Measurements from ENCODE around the gene KCNIP3. TPM values are rescaled to one million over a fixed set of nuclear protein-coding genes. Genes with fewer than 3 reads are reported as not detected.

The KCNIP3 gene
- total RNA-seq, 3 donors from 2014 or later (not counting 1 experiment from before 2014, with no cell fraction given): 0.52 to 1.4 TPM; not detected in 1

DNA sequence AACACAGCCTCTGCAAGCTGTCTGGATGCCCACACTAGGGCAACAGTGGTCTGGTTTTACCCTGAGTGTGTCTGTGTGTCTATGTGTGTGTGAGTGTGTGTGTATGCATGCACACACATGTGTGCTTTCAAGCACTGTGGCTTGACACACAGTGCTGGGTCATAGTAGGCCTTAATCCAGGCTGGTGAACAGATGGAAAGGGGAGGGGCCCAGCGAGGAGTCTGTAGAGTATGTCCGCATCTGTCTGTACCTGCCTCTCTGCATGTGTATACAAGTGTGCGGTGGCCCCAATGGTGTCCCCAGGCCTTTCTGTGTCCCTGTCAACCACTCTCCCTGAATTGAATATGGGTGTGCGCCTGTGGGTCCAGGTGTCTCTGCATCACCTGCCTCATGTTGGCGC is 9.3 kb upstream of the KCNIP3 start:
- intact Hi-C loops (cut with micrococcal nuclease): no loop called here
- H3K27ac Mint-ChIP-seq: no peak overlapping the region
- ATAC-seq (no peak), DNase-seq (no peak)
- H3K27me3 Mint-ChIP-seq (ENCODE audit: low read depth in 2 of 2): no peaks in the 10 kb centered on the region
- TF ChIP-seq, protein P1, sequence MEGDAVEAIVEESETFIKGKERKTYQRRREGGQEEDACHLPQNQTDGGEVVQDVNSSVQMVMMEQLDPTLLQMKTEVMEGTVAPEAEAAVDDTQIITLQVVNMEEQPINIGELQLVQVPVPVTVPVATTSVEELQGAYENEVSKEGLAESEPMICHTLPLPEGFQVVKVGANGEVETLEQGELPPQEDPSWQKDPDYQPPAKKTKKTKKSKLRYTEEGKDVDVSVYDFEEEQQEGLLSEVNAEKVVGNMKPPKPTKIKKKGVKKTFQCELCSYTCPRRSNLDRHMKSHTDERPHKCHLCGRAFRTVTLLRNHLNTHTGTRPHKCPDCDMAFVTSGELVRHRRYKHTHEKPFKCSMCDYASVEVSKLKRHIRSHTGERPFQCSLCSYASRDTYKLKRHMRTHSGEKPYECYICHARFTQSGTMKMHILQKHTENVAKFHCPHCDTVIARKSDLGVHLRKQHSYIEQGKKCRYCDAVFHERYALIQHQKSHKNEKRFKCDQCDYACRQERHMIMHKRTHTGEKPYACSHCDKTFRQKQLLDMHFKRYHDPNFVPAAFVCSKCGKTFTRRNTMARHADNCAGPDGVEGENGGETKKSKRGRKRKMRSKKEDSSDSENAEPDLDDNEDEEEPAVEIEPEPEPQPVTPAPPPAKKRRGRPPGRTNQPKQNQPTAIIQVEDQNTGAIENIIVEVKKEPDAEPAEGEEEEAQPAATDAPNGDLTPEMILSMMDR (IDR thresholded peaks at IDR 0.05): no peak
- 91% methylated on average over 5 of the region's 5 CpGs for WGBS (ENCODE audit: insufficient coverage)
- no peaks in the 10 kb centered on the region for H3K4me1 Mint-ChIP-seq
- H3K36me3 Mint-ChIP-seq: no peaks in the 10 kb centered on the region
- no peak overlapping the region for H3K4me3 Mint-ChIP-seq
- Histone ChIP-seq H3K27ac (ENCODE audit: low read length) (no peak overlapping the region), H3K9me3 (ENCODE audit: control insufficient read depth, insufficient read depth, low read length) (peaks cover 3% of the 10 kb centered on the region), H3K4me3 (ENCODE audit: low read length) (no peak overlapping the region), H3K36me3 (ENCODE audit: control insufficient read depth, insufficient read depth, low read length) (no peaks in the 10 kb centered on the region), H3K27me3 (ENCODE audit: control insufficient read depth, insufficient read depth, low read length) (no peaks in the 10 kb centered on the region), H3K4me1 (ENCODE audit: control insufficient read depth, insufficient read depth, low read length) (no peaks in the 10 kb centered on the region)
- peaks cover 2 to 5% of the 10 kb centered on the region in 2 donors for H3K9me3 Mint-ChIP-seq

DNA sequence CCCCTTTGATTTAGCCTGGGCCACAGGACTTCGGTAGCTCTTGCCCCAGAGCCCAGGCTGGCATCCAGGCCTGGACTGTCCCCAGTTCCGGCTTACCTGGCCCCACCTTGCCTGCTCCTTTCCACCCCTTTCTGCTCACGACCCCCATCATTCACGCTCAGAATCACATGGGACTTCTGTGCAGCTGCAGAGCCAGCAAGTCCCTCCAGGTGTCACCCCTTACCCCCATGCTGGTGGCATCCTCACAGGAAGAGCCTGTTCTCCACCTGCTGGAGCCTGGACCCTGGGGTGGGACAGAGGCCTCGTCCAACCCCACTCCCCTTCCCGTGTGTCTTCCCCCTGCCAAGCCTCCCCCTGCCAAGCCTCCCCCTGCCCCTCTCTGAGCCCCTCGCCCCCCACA is 7.9 kb upstream of the KCNIP3 start:
- Histone ChIP-seq H3K27me3 (ENCODE audit: control insufficient read depth, insufficient read depth, low read length) (no peaks in the 10 kb centered on the region), H3K4me1 (ENCODE audit: control insufficient read depth, insufficient read depth, low read length) (no peaks in the 10 kb centered on the region), H3K27ac (ENCODE audit: low read length) (no peak overlapping the region), H3K9me3 (ENCODE audit: control insufficient read depth, insufficient read depth, low read length) (peaks cover 3% of the 10 kb centered on the region), H3K36me3 (ENCODE audit: control insufficient read depth, insufficient read depth, low read length) (no peaks in the 10 kb centered on the region), H3K4me3 (ENCODE audit: low read length) (no peak overlapping the region)
- Mint-ChIP-seq H3K4me1 (no peaks in the 10 kb centered on the region), H3K27me3 (ENCODE audit: low read depth in 2 of 2) (no peaks in the 10 kb centered on the region), H3K9me3 (peaks cover 2 to 5% of the 10 kb centered on the region in 2 donors), H3K4me3 (no peak overlapping the region), H3K36me3 (no peaks in the 10 kb centered on the region), H3K27ac (no peak overlapping the region)
- TF ChIP-seq, protein P1 (IDR thresholded peaks at IDR 0.05): no peak
- intact Hi-C loops (cut with micrococcal nuclease): no loop called here
- WGBS (ENCODE audit: insufficient coverage): 72% methylated on average over 7 of the region's 7 CpGs
- DNase-seq (no peak), ATAC-seq (no peak)

DNA sequence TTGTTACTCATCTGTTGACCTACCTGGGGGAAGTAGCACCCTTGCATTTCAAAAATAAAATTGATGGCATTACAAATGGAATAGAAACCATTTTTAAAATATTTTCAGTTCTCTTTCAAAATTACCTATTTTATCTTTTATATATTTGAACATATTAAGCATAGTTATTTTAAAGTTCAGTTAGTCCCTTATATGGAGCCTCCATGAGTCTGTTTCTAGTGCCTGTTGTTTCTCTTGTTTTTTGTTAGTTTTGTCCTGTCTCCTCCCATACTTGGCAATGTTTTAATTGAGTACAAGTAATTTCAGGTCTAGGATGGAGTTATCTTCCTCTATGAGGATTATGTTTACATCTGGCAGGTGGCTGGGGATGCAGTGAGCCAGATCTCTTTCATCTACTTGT is 5.9 kb upstream of the KCNIP3 start:
- TF ChIP-seq, protein P1 (IDR thresholded peaks at IDR 0.05): no peak
- ATAC-seq: no peak
- Mint-ChIP-seq H3K36me3 (no peaks in the 10 kb centered on the region), H3K27ac (no peak overlapping the region), H3K4me3 (no peak overlapping the region), H3K4me1 (no peaks in the 10 kb centered on the region), H3K27me3 (ENCODE audit: low read depth in 2 of 2) (no peaks in the 10 kb centered on the region), H3K9me3 (peaks cover 2 to 5% of the 10 kb centered on the region in 2 donors)
- no peaks in the 10 kb centered on the region for H3K27me3 ChIP-seq (ENCODE audit: control insufficient read depth, insufficient read depth, low read length)
- DNase-seq: no peak
- no peak overlapping the region for H3K4me3 ChIP-seq (ENCODE audit: low read length)
- H3K4me1 ChIP-seq (ENCODE audit: control insufficient read depth, insufficient read depth, low read length): no peaks in the 10 kb centered on the region
- H3K9me3 ChIP-seq (ENCODE audit: control insufficient read depth, insufficient read depth, low read length): peaks cover 3% of the 10 kb centered on the region
- no peaks in the 10 kb centered on the region for H3K36me3 ChIP-seq (ENCODE audit: control insufficient read depth, insufficient read depth, low read length)
- H3K27ac ChIP-seq (ENCODE audit: low read length): no peak overlapping the region
- intact Hi-C loops (cut with micrococcal nuclease): no loop called here

DNA sequence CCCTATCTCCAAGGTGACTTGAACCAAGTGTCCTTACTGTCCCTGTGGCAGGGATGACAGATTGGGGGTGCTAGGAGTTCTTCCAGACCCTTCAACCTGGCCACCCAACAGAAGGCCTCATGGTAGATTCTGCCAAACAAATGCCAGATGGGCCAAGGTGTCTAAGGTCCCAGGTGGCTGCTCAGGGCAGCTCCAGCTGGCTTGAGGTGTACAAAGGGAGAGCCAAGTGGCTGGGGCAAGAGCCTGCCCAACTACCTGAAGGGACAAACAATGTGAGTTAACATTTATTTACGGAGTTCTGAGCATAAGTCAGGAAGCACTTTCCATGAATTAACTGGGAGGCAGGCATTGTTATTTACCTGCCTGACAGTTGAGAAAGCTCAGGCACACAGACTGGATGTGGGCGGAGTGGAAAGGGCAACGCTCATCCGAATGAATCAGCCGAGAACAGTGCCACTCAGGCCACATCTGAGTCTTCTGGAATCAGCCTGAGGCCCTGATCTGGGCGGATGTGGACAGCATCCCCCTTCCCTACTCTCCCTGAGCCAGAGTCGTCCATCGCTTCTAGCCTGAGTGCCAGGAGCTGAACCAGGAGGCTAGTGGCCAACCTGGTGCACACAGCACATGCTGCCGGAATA is 4.4 kb upstream of the KCNIP3 start:
- Histone ChIP-seq H3K9me3 (ENCODE audit: control insufficient read depth, insufficient read depth, low read length) (peaks cover 3% of the 10 kb centered on the region), H3K4me3 (ENCODE audit: low read length) (no peak overlapping the region), H3K4me1 (ENCODE audit: control insufficient read depth, insufficient read depth, low read length) (no peaks in the 10 kb centered on the region), H3K27me3 (ENCODE audit: control insufficient read depth, insufficient read depth, low read length) (no peaks in the 10 kb centered on the region), H3K27ac (ENCODE audit: low read length) (no peak overlapping the region), H3K36me3 (ENCODE audit: control insufficient read depth, insufficient read depth, low read length) (no peaks in the 10 kb centered on the region)
- TF ChIP-seq, protein P1 (IDR thresholded peaks at IDR 0.05): no peak
- no peak for DNase-seq
- 92% methylated on average over 9 of the region's 9 CpGs for WGBS (ENCODE audit: insufficient coverage)
- no peak for ATAC-seq
- Mint-ChIP-seq H3K4me3 (no peak overlapping the region), H3K27ac (no peak overlapping the region), H3K27me3 (ENCODE audit: low read depth in 2 of 2) (peaks cover 0 to 3% of the 10 kb centered on the region in 2 donors), H3K9me3 (peaks cover 2 to 5% of the 10 kb centered on the region in 2 donors), H3K36me3 (no peaks in the 10 kb centered on the region), H3K4me1 (peaks cover 0 to 6% of the 10 kb centered on the region in 2 donors)
- intact Hi-C loops (cut with micrococcal nuclease): no loop called here

Measured in natural killer cell (primary cell).